Right lobe of liver (tissue), 6 donors: ENCODE measurements around the gene ETFA. TPM values are rescaled to one million over a fixed set of nuclear protein-coding genes. Genes with fewer than 3 reads are reported as not detected.

Experiments
- ATAC-seq, 4 donors: fragments of 200-7000 bp; cut with Tn5 transposase; one replicate each; pipeline ENCODE4 v1.9.1; 2020; ENCODE audit warnings: mild to moderate bottlenecking in 4 of 4, moderate library complexity in 4 of 4
- DNase-seq, 3 donors: peaks; one replicate each; pipeline ENCODE4 v3.0.0-alpha.2; 2020
- H3K27ac ChIP-seq, 3 donors: fragments of 200-600 bp; one replicate each; pipeline ENCODE4 v1.8.0; 2022
- H3K27me3 ChIP-seq, 2 donors: fragments of 200-600 bp; one replicate each; pipeline ENCODE4 v1.8.0; 2022
- H3K36me3 ChIP-seq, 4 donors: fragments of 200-600 bp; sonication (generic) in 1 of 4; one replicate each; pipeline versions ENCODE4 v1.5.1 to v1.8.0; 2017 to 2022; ENCODE audit warnings: control low read depth in 1 of 4
- H3K4me1 ChIP-seq, 4 donors: fragments of 200-600 bp; sonication (generic) in 1 of 4; one replicate each; pipeline versions ENCODE4 v1.5.1 to v1.8.0; 2017 to 2022; ENCODE audit warnings: control low read depth in 1 of 4
- H3K4me3 ChIP-seq, 3 donors: fragments of 200-600 bp; one replicate each; pipeline ENCODE4 v1.8.0; 2022
- H3K9me3 ChIP-seq, 4 donors: fragments of 200-600 bp; sonication (generic) in 1 of 4; one replicate each; pipeline versions ENCODE4 v1.5.1 to v1.8.0; 2017 to 2022; ENCODE audit warnings: control low read depth in 1 of 4
- POLR2A ChIP-seq: fragments of 450-650 bp; IDR thresholded peaks from one replicate; pipeline ENCODE4 v1.6.1; 2017; ENCODE audit warnings: antibody characterized with exemption, mild to moderate bottlenecking
- WGBS: methylation state at CpG from one replicate; pipeline ENCODE4 v1.1.6; 2018; ENCODE audit warnings: low coverage, low lambda C conversion rate; ENCODE audit not compliant: insufficient coverage; ENCODE audit errors: missing lambda C conversion rate; 5-methylcytosine and 5-hydroxymethylcytosine counted together
- intact Hi-C, 2 donors: fragments of 100-400 bp; cut with DNase I; formaldehyde crosslinking; loops; one replicate each; pipeline versions ENCODE4 v1.11.2 to v1.14.1; 2022
- total RNA-seq, 6 experiments: library from RNA; depleted of rRNA in 2 of 6; stranded (reverse); fragments of >200 nt in 2 of 6; fragmentation: NEBNext Ultra II Directional in 3 of 6; extraction: Animal tissue kit (Norgen Biotek cat#: 25700) in 3 of 6; gene quantifications; one replicate each; pipeline versions ENCODE4 v1.1.0 to v1.2.4, GENCODE V29; 2016 to 2023
- TF ChIP-seq, protein P1 (sequence below), 4 donors: fragments of 200-600 bp in 3 of 4; fragments of 450-650 bp in 1 of 4; IDR thresholded peaks; one replicate each; pipeline versions ENCODE4 v1.5.1 to v1.8.0; 2016 to 2022; ENCODE audit warnings: antibody characterized with exemption in 4 of 4, mild to moderate bottlenecking in 2 of 4
- donor health status: DM: no; HTN: yes; CAD: no.
- donor health status: DM: no; HTN: no; CAD: no.
- donor health status: DM: no; HTN: no; CAD: no.
- donor health status: DM: no; HTN: yes; CAD: no.
- donor health status: DM: no; HTN: yes; CAD: no.

ETFA gene
- total RNA-seq, 6 experiments from 2014 or later: 208 to 302 (median 274) TPM

GRCh38 chr15:76252249-76252648, 59.0 kb downstream of the ETFA start:
- ATAC-seq (peak in 1 of 4 donors; percentile 54), DNase-seq (no peak)
- Histone ChIP-seq H3K4me3 (no peak overlapping the region), H3K4me1 (no peaks in the 10 kb centered on the region), H3K36me3 (no peaks in the 10 kb centered on the region), H3K27me3 (no peaks in the 10 kb centered on the region), H3K9me3 (no peaks in the 10 kb centered on the region), H3K27ac (no peak overlapping the region)
- intact Hi-C loops: no loop called here
- WGBS: 63% methylated on average over 2 of the region's 2 CpGs
- TF ChIP-seq, protein P1, sequence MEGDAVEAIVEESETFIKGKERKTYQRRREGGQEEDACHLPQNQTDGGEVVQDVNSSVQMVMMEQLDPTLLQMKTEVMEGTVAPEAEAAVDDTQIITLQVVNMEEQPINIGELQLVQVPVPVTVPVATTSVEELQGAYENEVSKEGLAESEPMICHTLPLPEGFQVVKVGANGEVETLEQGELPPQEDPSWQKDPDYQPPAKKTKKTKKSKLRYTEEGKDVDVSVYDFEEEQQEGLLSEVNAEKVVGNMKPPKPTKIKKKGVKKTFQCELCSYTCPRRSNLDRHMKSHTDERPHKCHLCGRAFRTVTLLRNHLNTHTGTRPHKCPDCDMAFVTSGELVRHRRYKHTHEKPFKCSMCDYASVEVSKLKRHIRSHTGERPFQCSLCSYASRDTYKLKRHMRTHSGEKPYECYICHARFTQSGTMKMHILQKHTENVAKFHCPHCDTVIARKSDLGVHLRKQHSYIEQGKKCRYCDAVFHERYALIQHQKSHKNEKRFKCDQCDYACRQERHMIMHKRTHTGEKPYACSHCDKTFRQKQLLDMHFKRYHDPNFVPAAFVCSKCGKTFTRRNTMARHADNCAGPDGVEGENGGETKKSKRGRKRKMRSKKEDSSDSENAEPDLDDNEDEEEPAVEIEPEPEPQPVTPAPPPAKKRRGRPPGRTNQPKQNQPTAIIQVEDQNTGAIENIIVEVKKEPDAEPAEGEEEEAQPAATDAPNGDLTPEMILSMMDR (IDR thresholded peaks at IDR 0.05): no peak

GRCh38 chr15:76251717-76252116, 59.6 kb downstream of the ETFA start:
- no peaks in the 10 kb centered on the region for H3K4me1 ChIP-seq
- H3K4me3 ChIP-seq: no peak overlapping the region
- intact Hi-C loops: no loop called here
- no peaks in the 10 kb centered on the region for H3K9me3 ChIP-seq
- WGBS: 81% methylated on average over 4 of the region's 4 CpGs
- H3K27ac ChIP-seq: no peak overlapping the region
- DNase-seq (no peak), ATAC-seq (no peak)
- TF ChIP-seq POLR2A: no peak
- TF ChIP-seq, protein P1 (IDR thresholded peaks at IDR 0.05): no peak
- H3K27me3 ChIP-seq: no peaks in the 10 kb centered on the region
- H3K36me3 ChIP-seq: no peaks in the 10 kb centered on the region

- H3K36me3 ChIP-seq: peaks cover 0 to 20% (median 0%) of the 10 kb centered on the region in 4 donors
- DNase-seq: no peak
- intact Hi-C loops: no loop called here
- H3K27me3 ChIP-seq: no peaks in the 10 kb centered on the region
- H3K4me1 ChIP-seq: peaks cover 0 to 2% (median 0%) of the 10 kb centered on the region in 4 donors
- no peaks in the 10 kb centered on the region for H3K9me3 ChIP-seq
- no peak overlapping the region for H3K27ac ChIP-seq
- no peak for TF ChIP-seq POLR2A
- TF ChIP-seq, protein P1 (IDR thresholded peaks at IDR 0.05): no peak
- no peak overlapping the region for H3K4me3 ChIP-seq
- 93% methylated on average over 1 of the region's 1 CpG for WGBS
- ATAC-seq: no peak
Observed at GRCh38 chr15:76245072-76245610, 66.1 kb downstream of the ETFA start.

GRCh38 chr15:76239786-76240185, 71.5 kb downstream of the ETFA start:
- H3K27ac ChIP-seq: no peak overlapping the region
- ATAC-seq (no peak), DNase-seq (no peak)
- TF ChIP-seq POLR2A: no peak
- TF ChIP-seq, protein P1 (IDR thresholded peaks at IDR 0.05): no peak
- no peaks in the 10 kb centered on the region for H3K9me3 ChIP-seq
- no peaks in the 10 kb centered on the region for H3K27me3 ChIP-seq
- H3K36me3 ChIP-seq: peaks cover 0 to 19% (median 0%) of the 10 kb centered on the region in 4 donors
- H3K4me3 ChIP-seq: no peak overlapping the region
- intact Hi-C loops: no loop called here
- H3K4me1 ChIP-seq: peaks cover 0 to 6% (median 0%) of the 10 kb centered on the region in 4 donors
- WGBS: 86% methylated on average over 1 of the region's 1 CpG
